Transverse colon (tissue), 4 donors: ENCODE measurements around the gene FAXC.

Experiments
- POLR2A ChIP-seq: fragments of 450-650 bp; IDR thresholded peaks from one replicate; pipeline ENCODE4 v1.6.1; 2016; ENCODE audit warnings: antibody characterized with exemption, mild to moderate bottlenecking, moderate library complexity
- POLR2AphosphoS5 ChIP-seq, 3 donors: sonication (generic); formaldehyde crosslinking; IDR thresholded peaks; one replicate each; pipeline ENCODE4 v1.6.1; 2016; ENCODE audit warnings: antibody characterized with exemption in 3 of 3
- TF ChIP-seq, protein P1 (sequence below), 5 experiments: fragments of 200-600 bp in 3 of 5; fragments of 450-650 bp in 2 of 5; sonication (generic) in 3 of 5; IDR thresholded peaks; 1 replicate in 2 of 5; 2 replicates in 3 of 5; pipeline ENCODE4 v1.5.1; 2016 to 2017; ENCODE audit warnings: antibody characterized with exemption in 5 of 5, inconsistent platforms in 3 of 5, mild to moderate bottlenecking in 2 of 5, moderate library complexity in 1 of 5

DNA sequence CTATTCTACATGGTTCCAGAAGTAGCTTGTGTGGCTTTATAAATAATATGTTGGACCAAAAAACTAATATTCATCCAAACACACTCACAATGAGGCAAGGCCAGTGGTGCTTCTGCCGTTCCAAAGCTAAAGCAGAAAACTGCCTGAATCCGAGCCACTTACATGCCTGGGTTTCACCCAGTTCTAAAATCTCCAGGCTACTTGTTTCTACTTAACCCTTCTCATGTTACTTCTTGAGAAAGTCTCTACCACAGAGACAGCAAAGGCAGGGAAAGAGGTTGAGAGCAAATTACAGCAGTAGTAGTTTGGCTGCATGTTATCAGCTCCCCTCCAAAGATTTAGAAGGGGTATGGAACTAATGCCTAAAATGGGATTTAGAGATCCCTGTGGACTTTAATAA, 62.0 kb downstream of the FAXC start:
- TF ChIP-seq, protein P1, sequence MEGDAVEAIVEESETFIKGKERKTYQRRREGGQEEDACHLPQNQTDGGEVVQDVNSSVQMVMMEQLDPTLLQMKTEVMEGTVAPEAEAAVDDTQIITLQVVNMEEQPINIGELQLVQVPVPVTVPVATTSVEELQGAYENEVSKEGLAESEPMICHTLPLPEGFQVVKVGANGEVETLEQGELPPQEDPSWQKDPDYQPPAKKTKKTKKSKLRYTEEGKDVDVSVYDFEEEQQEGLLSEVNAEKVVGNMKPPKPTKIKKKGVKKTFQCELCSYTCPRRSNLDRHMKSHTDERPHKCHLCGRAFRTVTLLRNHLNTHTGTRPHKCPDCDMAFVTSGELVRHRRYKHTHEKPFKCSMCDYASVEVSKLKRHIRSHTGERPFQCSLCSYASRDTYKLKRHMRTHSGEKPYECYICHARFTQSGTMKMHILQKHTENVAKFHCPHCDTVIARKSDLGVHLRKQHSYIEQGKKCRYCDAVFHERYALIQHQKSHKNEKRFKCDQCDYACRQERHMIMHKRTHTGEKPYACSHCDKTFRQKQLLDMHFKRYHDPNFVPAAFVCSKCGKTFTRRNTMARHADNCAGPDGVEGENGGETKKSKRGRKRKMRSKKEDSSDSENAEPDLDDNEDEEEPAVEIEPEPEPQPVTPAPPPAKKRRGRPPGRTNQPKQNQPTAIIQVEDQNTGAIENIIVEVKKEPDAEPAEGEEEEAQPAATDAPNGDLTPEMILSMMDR (IDR thresholded peaks at IDR 0.05): no peak
- TF ChIP-seq POLR2AphosphoS5 (IDR thresholded peaks at IDR 0.05) (no peak), POLR2A (no peak)
